Globus pallidus (tissue), 1 donor: ENCODE results near the gene ZEB2.

Source experiments
- DNase-seq: peaks from one replicate; pipeline ENCODE4 v3.0.0-alpha.2; 2015; ENCODE audit warnings: low spot score

ZEB2 gene

GRCh38 chr2:144528108-144528507 lies 8.2 kb upstream of the ZEB2 start:
- DNase-seq, result no peak

GRCh38 chr2:144526831-144527230 lies 6.9 kb upstream of the ZEB2 start:
- peak; percentile 16 for DNase-seq

- peak; percentile 70 for DNase-seq
Measured at GRCh38 chr2:144524118-144525009, 4.4 kb upstream of the ZEB2 start.

- DNase-seq, result peak; percentile 63
Measured at GRCh38 chr2:144523596-144524117, 3.7 kb upstream of the ZEB2 start.

GRCh38 chr2:144522897-144523595 lies 3.1 kb upstream of the ZEB2 start:
- peak; percentile 80 for DNase-seq

- DNase-seq, result peak; percentile 49
Measured at GRCh38 chr2:144522176-144522896, 2.4 kb upstream of the ZEB2 start.

GRCh38 chr2:144521686-144522085 lies 1.8 kb upstream of the ZEB2 start:
- peak; percentile 54 for DNase-seq

GRCh38 chr2:144520756-144521487 lies 1.0 kb upstream of the ZEB2 start:
- DNase-seq, result peak; percentile 70

- no peak for DNase-seq
Measured at GRCh38 chr2:144519597-144519933, 354 bp downstream of the ZEB2 start.

- peak; percentile 68 for DNase-seq
Measured at GRCh38 chr2:144518748-144519596, 947 bp downstream of the ZEB2 start.

- DNase-seq, result peak; percentile 62
Measured at GRCh38 chr2:144517866-144518747, 1.8 kb downstream of the ZEB2 start.

GRCh38 chr2:144516981-144517865 lies 2.7 kb downstream of the ZEB2 start:
- peak; percentile 63 for DNase-seq

GRCh38 chr2:144516411-144516980 lies 3.4 kb downstream of the ZEB2 start:
- peak; percentile 32 for DNase-seq

- DNase-seq, result peak; percentile 71
Measured at GRCh38 chr2:144515696-144516410, 4.1 kb downstream of the ZEB2 start.

- peak; percentile 58 for DNase-seq
Measured at GRCh38 chr2:144515099-144515695, 4.7 kb downstream of the ZEB2 start.

GRCh38 chr2:144514616-144515091 lies 5.3 kb downstream of the ZEB2 start:
- DNase-seq, result peak; percentile 62
